GM12801 (cell line): ENCODE results near the gene PC.

Experiments
- CTCF ChIP-seq: IDR thresholded peaks from one replicate; pipeline ENCODE4 v1.5.1; 2011; ENCODE audit warnings: control low read depth; ENCODE audit not compliant: insufficient read length; ENCODE audit errors: extremely low read depth

PC gene

GRCh38 chr11:66919923-66920322 is 38.3 kb downstream of the PC start:
- no peak for TF ChIP-seq CTCF

- no peak for TF ChIP-seq CTCF
Measured at GRCh38 chr11:66918741-66919140, 39.4 kb downstream of the PC start.

- TF ChIP-seq CTCF, result no peak
Measured at GRCh38 chr11:66915866-66916265, 42.3 kb downstream of the PC start.

- TF ChIP-seq CTCF, result no peak
Measured at GRCh38 chr11:66915046-66915832, 42.9 kb downstream of the PC start.

- no peak for TF ChIP-seq CTCF
Measured at GRCh38 chr11:66914505-66914904, 43.7 kb downstream of the PC start.

- TF ChIP-seq CTCF, result no peak
Measured at GRCh38 chr11:66912911-66913310, 45.3 kb downstream of the PC start.

- TF ChIP-seq CTCF, result no peak
Measured at GRCh38 chr11:66912361-66912760, 45.8 kb downstream of the PC start.
